SU-DHL-6 (cell line): ENCODE measurements around the gene KSR2.

Experiments used
- EZH2phosphoT487 ChIP-seq: fragments of 200-600 bp; sonication (generic), shearing (Covaris generic); conservative IDR thresholded peaks from 2 replicates; pipeline ENCODE4 v1.6.1; 2018; ENCODE audit warnings: mild to moderate bottlenecking, antibody characterized with exemption, low read length, moderate library complexity, mixed read lengths
- TF ChIP-seq, protein P1 (sequence below): fragments of 200-600 bp; sonication (generic); IDR thresholded peaks from one replicate; pipeline ENCODE4 v1.5.1; 2017; ENCODE audit warnings: antibody characterized with exemption, mild to moderate bottlenecking, low read length, moderate library complexity; ENCODE audit not compliant: insufficient read depth, poor library complexity, severe bottlenecking

DNA sequence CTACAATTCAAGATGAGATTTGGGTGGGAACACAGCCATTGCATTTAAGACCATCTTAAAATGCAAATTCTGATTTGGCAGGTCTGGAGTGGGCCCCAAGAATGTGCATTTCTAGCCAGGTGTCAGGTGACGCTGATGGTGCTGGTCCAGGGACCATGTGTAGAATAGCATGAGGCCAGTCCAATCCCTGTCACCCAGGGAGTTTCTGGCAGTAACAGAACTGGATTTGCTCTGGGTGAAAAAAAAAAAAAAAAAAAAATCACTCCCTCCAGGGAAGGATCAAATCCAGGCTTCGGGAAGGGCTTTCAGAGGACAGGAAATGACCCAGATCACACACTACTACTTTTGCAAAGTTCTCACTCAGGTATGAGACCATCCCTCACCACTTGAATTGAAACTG, 394.1 kb downstream of the KSR2 start:
- TF ChIP-seq, protein P1, sequence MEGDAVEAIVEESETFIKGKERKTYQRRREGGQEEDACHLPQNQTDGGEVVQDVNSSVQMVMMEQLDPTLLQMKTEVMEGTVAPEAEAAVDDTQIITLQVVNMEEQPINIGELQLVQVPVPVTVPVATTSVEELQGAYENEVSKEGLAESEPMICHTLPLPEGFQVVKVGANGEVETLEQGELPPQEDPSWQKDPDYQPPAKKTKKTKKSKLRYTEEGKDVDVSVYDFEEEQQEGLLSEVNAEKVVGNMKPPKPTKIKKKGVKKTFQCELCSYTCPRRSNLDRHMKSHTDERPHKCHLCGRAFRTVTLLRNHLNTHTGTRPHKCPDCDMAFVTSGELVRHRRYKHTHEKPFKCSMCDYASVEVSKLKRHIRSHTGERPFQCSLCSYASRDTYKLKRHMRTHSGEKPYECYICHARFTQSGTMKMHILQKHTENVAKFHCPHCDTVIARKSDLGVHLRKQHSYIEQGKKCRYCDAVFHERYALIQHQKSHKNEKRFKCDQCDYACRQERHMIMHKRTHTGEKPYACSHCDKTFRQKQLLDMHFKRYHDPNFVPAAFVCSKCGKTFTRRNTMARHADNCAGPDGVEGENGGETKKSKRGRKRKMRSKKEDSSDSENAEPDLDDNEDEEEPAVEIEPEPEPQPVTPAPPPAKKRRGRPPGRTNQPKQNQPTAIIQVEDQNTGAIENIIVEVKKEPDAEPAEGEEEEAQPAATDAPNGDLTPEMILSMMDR: no peak
- TF ChIP-seq EZH2phosphoT487: no peak
